Bronchial epithelial cell (primary cell): ENCODE data around the gene PTPRO. TPM values are rescaled to one million over a fixed set of nuclear protein-coding genes. Genes with fewer than 3 reads are reported as not detected.
A peak's percentile ranks its signal among the peaks of the same experiment; 100 is the strongest.

ENCODE experiments used
- DNase-seq: peaks from one replicate; pipeline ENCODE4 v3.0.0-alpha.2; 2010; ENCODE audit warnings: low read depth
- FAIRE-seq: peaks from 2 replicates; lab custom pipeline; 2011; peaks lifted over from hg19 to GRCh38; lab: Jason Lieb, UNC
- H3K27me3 ChIP-seq: 2 replicates; pipeline ENCODE4 v1.5.1; 2011; ENCODE audit warnings: low read length; ENCODE audit not compliant: control insufficient read depth, insufficient read depth
- H3K36me3 ChIP-seq: 2 replicates; pipeline ENCODE4 v1.5.1; 2011; ENCODE audit warnings: low read length; ENCODE audit not compliant: control insufficient read depth, insufficient read depth
- H3K4me3 ChIP-seq: 2 replicates; pipeline ENCODE4 v1.5.1; 2011; ENCODE audit warnings: mild to moderate bottlenecking, low read depth, low read length, control low read depth
- CTCF ChIP-seq: IDR thresholded peaks from 2 replicates; pipeline ENCODE4 v1.5.1; 2011; ENCODE audit warnings: mild to moderate bottlenecking, moderate library complexity, low read length, control low read depth, inconsistent platforms; ENCODE audit not compliant: insufficient read depth, severe bottlenecking
- total RNA-seq: library from RNA; depleted of rRNA; stranded (reverse); fragments of >200 nt; gene quantifications from 2 replicates; pipeline ENCODE4 v1.2.1, GENCODE V29; 2014

PTPRO gene
- total RNA-seq, 1 donor from 2014 or later, result under 0.01 TPM

GRCh38 chr12:15444523-15444922, 122.2 kb downstream of the PTPRO start:
- DNase-seq, result no peak
- no peak for FAIRE-seq
- no peak for TF ChIP-seq CTCF
- Histone ChIP-seq H3K36me3 (no peaks in the 10 kb centered on the region), H3K27me3 (no peaks in the 10 kb centered on the region), H3K4me3 (no peak overlapping the region)

GRCh38 chr12:15446807-15447206, 124.5 kb downstream of the PTPRO start:
- Histone ChIP-seq H3K4me3 (no peak overlapping the region), H3K27me3 (no peaks in the 10 kb centered on the region), H3K36me3 (no peaks in the 10 kb centered on the region)
- FAIRE-seq (peak; percentile 96), DNase-seq (peak; percentile 99)
- TF ChIP-seq CTCF, result no peak

GRCh38 chr12:15453613-15454012, 131.3 kb downstream of the PTPRO start:
- FAIRE-seq (no peak), DNase-seq (no peak)
- TF ChIP-seq CTCF, result no peak
- Histone ChIP-seq H3K27me3 (no peaks in the 10 kb centered on the region), H3K36me3 (no peaks in the 10 kb centered on the region), H3K4me3 (no peak overlapping the region)

- Histone ChIP-seq H3K4me3 (no peak overlapping the region), H3K27me3 (no peaks in the 10 kb centered on the region), H3K36me3 (no peaks in the 10 kb centered on the region)
- no peak for TF ChIP-seq CTCF
- FAIRE-seq (no peak), DNase-seq (no peak)
Observed at GRCh38 chr12:15458008-15458407, 135.7 kb downstream of the PTPRO start.

GRCh38 chr12:15468911-15469310, 146.6 kb downstream of the PTPRO start:
- TF ChIP-seq CTCF, result no peak
- no peaks in the 10 kb centered on the region for H3K36me3 ChIP-seq
- DNase-seq (no peak), FAIRE-seq (no peak)
- H3K27me3 ChIP-seq, result no peaks in the 10 kb centered on the region
- no peak overlapping the region for H3K4me3 ChIP-seq

GRCh38 chr12:15469356-15469755, 147.0 kb downstream of the PTPRO start:
- H3K27me3 ChIP-seq, result no peaks in the 10 kb centered on the region
- TF ChIP-seq CTCF, result no peak

More at GRCh38 chr12:15469356-15469755, 147.0 kb downstream of the PTPRO start:
- no peaks in the 10 kb centered on the region for H3K36me3 ChIP-seq
- no peak for DNase-seq
- no peak for FAIRE-seq
- H3K4me3 ChIP-seq, result no peak overlapping the region
